ENCODE data around the gene COL5A1.

DNA sequence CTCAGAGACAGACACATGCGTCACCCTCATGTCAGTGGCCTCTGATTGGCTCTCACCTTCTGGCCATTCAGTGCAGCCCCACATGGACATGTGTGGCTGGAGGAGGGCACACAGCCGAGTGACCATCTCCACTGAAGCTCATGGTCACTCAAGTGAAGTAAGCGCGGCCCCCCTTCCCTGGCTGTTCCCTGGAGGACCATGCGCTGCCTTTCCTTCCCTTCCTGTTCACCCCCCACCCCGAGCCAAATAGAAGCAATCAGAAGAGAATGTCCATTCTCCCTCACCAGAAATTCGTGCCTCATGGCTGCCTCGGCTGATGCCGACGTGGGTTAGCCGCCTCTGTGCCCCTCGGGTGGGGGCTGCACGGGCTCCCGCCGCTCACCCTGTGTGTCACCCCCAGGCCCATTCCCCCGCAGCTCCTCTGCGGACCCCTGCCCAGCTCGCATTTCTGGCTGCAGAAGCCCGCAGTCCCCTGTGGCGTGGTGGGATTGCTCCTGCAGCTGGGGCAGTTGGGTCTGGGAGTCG is 12.5 kb upstream of the COL5A1 start:
- TF ChIP-seq, protein P1, sequence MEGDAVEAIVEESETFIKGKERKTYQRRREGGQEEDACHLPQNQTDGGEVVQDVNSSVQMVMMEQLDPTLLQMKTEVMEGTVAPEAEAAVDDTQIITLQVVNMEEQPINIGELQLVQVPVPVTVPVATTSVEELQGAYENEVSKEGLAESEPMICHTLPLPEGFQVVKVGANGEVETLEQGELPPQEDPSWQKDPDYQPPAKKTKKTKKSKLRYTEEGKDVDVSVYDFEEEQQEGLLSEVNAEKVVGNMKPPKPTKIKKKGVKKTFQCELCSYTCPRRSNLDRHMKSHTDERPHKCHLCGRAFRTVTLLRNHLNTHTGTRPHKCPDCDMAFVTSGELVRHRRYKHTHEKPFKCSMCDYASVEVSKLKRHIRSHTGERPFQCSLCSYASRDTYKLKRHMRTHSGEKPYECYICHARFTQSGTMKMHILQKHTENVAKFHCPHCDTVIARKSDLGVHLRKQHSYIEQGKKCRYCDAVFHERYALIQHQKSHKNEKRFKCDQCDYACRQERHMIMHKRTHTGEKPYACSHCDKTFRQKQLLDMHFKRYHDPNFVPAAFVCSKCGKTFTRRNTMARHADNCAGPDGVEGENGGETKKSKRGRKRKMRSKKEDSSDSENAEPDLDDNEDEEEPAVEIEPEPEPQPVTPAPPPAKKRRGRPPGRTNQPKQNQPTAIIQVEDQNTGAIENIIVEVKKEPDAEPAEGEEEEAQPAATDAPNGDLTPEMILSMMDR (conservative IDR thresholded peaks at IDR 0.05), result no peak
- no peak for TF ChIP-seq ZFX (IDR thresholded peaks at IDR 0.05)

Measured in C4-2B (cell line).